Stimulated activated CD4-positive, alpha-beta T cell treated with anti-CD3 and anti-CD28 coated beads, Interleukin-1b, Interleukin-23, amount 100 ng/mL, for 4 hours (primary cell): Measurements from ENCODE around the gene PAX8.

Source experiments
- DNase-seq, 2 donors: peaks; one replicate each; pipeline ENCODE4 v3.0.0-alpha.2; 2020; ENCODE audit warnings: low read depth in 2 of 2

Gene PAX8

DNA sequence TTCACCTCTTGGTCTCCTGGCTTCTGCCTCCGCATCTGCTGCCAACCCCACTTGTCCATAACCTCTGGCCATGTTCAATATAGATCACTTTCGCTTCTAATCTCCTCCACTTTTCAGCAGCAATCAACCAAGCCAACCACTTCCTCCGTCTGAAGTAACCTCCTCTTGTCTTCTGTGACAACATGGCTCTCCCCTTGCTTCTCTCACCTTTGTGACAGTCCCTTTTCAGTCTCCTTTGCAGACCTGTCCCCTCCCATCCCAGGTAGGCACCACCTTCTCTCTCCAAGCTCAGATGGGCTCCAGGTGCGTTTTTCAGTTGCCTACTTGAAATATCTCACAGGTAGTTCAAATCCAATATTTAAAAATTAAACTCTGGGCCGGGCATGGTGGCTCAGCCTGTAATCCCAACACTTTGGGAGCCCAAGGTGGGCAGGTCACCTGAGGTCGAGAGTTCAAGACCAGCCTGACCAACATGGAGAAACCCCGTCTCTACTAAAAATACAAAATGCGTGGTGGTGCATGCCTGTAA, 109.7 kb downstream of the PAX8 start:
- DNase-seq = no peak

- no peak for DNase-seq
These were observed 110.8 kb downstream of the PAX8 start for GRCh38 chr2:113167962-113168340.

DNA sequence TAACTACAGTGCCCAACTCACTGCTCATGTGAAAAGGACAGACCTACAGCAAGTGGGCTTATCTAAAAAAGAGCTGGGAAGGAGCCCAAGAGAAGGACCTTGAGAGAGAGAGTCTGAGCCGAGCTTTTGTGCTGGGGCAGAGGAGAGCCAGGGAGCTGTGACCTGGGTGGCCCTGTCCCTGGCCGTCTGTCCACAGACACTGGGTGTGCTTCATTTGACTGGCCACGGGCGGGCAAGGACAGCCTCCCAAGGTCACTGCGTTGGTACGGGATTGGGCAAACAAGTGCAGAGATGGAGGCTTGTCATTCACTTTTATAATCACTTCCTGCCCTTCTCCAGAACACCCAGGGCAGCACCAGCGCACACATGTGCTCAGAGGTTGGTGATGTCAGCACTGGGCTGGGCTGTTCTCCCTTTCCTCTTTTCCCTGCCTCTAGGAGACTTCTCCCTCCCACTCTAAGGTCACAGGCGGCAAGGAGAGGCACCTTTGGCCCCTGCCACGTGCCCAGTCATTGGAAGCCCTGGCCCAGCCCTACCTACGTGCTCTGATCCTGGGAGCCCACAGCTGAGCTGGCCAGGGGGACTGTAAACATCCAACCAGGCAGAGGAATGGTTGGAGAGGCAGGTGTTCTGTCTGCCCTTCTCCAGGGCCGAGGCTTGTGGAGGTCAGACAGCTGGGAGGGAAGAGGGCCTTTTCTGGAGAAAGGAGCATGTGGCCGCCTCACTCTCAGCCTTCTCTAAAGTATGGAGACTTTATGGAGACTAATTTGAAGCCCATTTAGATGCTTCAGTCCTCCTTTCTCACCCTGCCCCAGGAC, 111.4 kb downstream of the PAX8 start:
- no peak for DNase-seq

DNA sequence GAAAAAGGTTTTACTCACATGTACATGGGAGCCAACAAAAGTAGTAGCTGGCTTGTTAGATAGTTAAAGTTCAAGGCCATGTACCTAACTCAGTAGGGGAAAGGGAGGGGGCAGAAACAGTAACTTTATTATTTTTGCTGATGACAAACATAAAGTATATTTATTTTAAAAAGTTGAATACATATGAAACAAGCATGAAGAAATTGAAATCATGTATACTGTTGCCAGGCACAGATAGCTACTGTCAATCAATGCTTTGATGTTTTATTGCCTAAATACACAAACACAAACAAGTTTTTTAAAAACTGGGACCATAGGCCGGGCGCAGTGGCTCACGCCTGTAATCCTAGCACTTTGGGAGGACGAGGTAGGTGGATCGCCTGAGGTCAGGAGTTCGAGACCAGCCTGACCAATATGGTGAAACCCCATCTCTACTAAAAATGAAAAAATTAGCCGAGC, 112.5 kb downstream of the PAX8 start:
- DNase-seq = no peak
